DMS 273 (cell line): ENCODE results near the gene MRPL10.

Experiments
- DNase-seq: peaks from one replicate; lab custom pipeline; 2025; ENCODE audit not compliant: unreplicated experiment; lab: John Stamatoyannopoulos, UW

The MRPL10 gene

GRCh38 chr17:47831003-47831933, at the start of gene MRPL10, which contains the start of gene LRRC46:
Gene MRPL10, minus strand, starts transcription at chr17:47831541. Its CDS starts 30 bp downstream, at chr17:47831511.
Gene LRRC46, plus strand, starts transcription at chr17:47831670. Its CDS starts 320 bp downstream, at chr17:47831990.
- DNase-seq: peak; percentile 97

DNA sequence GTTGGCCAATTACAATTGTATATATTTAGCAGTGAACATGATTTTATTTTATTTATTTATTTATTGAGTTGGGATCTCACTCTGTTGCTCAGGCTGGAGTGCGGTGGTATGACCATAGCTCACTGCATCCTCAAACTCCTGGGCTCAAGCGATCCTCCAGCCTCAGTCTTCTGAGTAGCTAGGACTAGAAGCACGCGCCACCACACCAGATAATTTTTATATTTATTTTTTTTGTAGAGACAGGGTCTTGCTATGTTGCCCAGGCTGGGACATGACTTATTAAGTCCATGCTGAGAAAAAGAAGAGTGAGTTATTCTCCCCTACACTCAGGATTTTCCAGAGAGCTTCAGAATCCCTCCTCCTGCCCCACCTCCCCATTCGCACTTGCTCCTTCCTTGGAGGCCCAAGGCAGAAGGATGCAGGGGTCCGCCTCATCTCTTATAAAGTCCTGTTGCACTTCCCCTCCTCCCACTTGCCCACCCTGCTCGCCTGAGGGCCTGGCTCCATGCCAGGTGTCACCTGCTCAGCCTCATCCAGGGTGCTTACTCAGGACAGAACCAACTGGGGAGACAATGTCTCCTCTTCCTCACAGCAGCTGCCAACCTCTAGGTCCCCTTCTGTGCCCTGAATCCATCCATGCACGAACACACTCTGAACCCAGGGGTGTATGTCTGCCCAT, 48.6 kb upstream of the MRPL10 start:
- no peak for DNase-seq

GRCh38 chr17:47879028-47879585, 47.8 kb upstream of the MRPL10 start:
- no peak for DNase-seq

GRCh38 chr17:47878203-47879027, 47.1 kb upstream of the MRPL10 start:
- DNase-seq: no peak

DNA sequence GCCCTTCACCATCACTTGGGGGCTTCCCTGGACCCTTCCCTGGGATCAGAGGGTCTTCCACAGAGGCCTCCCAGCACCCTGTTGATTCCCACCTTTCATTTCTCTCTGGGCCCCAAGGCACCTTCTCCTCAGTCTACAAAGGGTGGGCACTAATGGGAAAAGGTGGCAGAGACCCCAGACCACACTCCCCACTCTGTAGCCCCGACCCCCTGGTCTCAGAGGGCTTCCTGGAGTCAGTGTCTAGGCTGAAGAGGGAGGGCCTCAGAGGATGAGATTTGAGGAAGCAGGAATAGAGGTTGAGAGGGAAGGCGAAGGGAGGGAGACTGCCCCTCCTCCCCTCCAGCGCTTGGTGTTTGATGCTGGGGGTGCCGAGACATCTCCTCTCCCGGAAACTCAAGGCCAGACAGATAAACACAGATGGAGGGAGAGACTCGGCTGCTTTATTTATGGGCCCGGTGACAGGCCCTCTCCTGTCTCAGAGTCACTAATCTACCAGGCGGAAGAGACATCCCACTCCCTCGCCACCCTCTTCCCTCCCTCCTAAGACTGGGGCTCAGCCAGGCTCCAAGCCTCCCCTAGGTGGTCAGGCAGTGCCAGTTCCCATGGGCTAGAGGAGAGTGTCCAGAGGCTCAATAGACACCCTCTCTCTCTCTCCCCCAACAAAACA, 46.2 kb upstream of the MRPL10 start:
- DNase-seq: no peak

- DNase-seq: peak; percentile 45
Observed at GRCh38 chr17:47875011-47875985, 44.0 kb upstream of the MRPL10 start.

- no peak for DNase-seq
Observed at GRCh38 chr17:47873200-47874090, 42.1 kb upstream of the MRPL10 start.

GRCh38 chr17:47872651-47873161, 41.4 kb upstream of the MRPL10 start:
- no peak for DNase-seq

DNA sequence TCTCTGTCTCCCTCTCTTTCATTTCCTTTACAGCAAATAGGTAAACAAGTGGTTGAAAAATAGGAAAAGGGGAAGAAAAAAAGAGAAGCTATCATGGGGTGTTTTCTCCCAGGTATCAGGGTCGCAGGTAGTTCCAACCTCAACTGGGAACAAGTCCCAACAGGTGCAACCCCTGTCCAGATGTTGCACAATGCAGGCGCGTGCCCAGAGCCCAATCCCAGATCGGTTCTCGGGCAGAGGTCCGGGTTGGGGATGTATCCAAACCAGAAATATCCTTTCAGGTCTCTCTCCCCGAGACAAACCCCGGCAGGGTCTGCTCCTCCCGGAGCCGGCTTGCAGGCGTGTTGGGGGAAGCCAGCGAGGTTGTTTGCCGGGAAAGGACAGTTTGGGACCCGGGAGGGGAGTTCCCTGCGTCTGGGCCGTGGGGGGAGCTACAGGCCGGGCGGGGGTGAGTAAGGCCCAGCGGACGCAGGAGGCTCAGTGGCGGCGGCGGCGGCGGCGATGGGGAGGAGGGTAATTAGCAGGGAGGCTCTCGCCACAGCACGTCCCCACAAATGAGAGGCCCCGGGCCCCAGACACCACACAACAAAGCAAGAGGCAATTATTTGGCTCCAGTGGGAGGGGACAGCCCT, 40.8 kb upstream of the MRPL10 start:
- no peak for DNase-seq

DNA sequence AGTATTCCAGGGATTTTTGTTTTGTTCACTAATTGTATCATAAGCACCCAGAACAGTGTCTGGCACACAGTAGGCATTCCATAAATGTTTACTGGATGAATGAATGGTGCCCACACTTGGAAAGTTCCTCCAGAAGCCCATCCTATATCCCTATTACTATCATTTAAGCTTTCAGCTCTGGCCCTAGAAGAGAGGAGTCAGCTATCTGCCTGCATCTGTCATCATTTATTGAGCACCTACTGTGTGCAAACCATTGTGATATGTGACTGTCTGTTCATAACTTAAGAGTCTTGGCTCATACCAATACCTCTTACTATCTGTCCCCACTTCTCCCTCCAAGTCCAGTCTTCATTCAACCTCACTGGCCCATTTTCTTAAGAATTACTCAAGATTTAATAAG, 39.7 kb upstream of the MRPL10 start:
- DNase-seq: no peak

DNA sequence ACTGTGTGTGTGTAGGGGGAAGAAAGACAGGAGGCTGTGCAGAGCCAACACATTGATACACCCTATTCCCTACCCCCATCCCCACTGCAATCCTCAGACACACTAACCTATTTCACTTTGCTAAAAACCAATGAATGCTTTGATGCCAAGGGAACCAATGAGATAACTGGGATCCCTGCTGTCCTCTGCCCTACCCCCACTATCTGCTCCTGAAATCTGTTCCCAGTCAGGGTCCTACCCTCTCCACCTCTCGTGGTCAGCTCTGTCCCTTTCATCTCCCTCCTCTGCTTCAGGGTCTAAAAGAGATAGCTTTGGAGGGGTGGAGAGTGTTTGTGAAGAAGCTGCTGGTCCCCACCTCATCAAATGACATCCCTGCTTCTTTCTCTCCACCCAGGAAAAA, 38.7 kb upstream of the MRPL10 start:
- no peak for DNase-seq

DNA sequence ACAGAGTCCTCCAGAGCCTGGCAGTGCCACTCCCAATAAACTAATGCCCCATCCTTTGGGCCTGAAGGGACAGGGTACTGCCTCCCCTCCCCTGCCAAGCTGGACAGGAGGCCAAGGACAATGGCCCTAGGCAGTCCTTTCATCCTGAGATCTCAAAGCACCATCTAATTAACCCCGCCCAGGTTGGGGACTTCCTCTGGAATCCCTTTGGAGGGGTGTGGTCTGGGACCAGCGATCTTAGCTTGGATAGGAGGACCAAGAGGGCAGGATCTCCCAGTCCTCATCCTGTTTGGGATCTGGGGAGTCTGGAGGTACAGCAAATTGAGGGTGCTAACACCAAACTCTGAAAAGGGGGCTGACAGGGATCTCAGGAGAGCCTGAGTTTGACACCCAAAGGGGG, 37.8 kb upstream of the MRPL10 start:
- no peak for DNase-seq

DNA sequence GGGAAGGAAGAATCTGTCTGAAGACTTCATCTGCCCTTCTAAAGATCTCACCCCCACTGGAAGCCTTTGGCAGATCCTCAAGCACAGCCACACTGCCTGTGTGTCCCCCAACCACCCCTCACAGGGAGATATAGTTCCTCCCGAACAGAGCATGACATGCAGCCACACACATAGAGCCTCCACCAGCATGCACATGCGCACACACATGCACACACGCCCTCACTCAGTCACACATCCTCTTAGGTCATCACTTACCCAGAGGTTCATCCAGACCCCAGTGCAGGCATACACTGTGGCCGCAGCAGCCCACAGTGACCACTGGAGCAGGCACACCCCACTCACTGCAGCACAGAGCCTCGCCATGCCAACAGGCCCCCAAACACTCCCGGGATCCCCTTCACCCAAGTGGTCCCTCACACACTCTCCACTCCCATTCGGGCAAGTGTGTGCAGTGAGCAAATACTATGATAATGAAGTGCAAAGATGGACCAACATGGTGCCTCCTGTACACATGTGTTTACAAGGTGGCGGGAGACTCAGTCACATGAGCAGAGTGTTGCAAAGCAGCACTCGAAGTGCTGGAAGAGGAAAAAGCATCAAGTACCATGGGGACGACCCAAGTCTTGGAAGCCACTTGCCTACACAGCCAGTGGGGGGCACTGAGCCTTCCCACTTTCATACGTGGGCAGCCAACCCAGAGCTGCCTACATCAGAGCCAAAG, 36.6 kb upstream of the MRPL10 start:
- no peak for DNase-seq

DNA sequence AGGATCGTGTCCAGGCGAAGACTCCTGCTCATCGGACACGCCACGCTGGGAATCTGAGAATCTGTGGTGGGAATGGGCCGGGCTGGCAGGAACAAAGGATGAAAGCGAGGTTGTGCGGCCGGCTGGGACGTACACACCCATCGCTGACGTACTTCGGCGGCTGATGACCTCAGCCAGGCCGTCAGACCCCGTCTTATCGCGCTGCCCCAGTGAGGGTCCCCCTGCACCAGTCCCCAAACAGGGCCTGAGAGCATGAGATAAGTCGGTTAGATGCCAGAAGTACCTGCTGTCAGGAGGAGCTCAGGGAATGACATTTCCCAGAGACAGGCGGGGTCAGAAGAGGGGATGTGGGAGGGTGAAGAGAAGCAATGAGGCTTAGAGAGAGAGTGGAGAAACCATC, 35.6 kb upstream of the MRPL10 start:
- no peak for DNase-seq

DNA sequence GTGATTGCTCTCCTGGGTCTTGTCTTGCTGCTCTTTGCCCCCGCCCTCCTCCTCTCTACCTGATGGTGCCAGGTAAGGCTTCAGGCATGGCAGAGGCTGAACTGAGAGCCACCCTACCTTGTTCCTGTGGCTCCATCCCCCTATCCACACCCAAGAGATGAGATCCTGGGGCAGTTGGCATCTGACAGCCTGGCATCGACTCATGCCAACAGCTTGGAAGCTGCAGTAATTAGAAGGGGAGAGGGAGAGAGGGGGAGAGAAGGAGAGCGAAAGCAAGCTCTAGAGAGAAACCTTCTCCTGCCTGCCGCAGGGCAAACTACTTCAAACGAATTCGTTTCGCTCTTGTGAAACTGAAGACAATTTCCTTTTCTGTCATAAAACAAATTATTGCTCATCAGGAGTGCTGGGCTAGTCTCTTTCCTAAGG, 33.5 kb upstream of the MRPL10 start:
- DNase-seq: peak; percentile 51

DNA sequence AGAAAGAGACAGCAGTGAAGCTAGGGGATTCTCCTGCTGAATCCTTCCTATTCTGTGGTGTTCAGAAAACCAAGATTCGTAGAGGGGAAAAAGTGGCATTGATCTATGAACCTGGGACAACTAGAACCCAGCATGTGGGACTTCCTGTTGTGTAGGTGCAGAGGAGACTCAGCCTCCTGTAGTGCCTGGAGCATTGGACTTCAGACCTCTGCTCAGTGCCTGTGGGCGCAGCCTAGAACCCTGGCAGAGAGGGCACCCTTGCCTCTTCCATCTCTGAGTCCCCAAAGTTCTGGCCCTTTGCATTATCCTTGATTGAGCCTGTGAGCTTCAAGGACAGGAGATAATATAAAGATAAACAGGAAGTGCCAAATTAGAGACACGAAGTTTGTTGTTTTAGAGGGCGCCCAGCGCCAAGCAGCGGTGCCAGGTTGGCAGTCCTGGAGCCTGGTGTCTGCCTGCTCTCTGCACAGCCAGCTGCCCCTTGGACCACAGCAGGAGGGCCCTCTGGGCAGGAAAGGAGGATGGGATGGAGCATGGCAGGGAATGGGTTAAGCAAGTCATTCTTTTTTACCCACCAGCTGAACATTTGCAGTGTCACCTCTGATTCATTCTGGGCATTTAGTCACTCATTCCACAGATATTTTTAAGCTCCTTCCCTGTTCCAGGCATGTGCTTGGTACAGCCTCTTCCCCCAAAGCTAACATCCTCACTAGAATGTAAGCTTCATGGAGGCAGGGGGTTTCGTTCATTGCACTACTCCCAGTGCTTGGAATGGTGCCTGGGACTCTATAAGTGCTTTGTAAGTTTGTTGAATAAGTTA, 31.5 kb upstream of the MRPL10 start:
- no peak for DNase-seq
